Measurements from ENCODE around the gene C4orf50.

Gene C4orf50

DNA sequence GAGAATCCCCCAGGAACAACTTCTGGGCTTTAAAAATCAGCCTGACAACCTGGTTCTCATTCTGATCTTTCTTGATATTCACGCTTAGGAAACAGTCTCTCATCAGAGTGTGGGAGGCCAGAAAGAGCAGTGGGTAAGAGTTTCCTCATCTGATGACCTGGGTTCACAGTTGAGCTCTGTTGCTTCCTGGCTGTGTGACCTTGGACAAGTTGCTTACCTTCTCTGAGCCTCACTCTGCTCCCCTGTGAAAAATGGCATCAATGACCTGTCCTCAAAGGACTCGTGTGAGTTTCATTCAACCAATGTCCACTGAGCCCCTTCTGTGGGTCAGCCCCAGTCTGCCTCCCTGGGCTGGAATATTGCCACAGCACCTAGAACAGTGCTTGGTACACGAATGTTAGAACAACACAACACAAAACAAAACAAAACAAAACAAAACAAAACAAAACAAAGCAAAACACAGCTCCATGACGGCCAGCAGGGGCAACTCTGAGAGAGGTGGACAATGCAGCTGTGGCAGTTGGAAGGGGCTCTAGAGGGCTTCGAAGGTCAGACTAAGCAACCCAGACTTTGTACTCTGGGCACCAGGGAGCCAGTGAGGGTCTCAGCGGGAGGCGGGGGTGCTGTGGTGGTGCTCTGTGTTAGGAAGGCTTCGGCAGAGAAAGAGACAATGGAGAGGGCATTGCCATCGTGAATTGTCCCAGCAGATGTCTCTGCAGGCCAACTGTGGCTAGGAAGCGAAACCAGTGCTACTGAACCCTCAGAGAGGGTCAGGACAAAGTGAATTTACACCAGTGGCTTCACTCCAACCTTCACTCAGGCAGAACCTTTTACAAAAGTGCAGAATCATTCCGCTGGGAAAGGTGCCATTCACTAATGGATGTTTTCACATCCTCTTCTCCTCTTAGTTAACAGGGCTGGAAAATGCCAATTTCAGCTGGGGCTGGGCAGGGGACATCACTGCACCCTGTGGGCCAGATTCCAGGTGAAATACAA is 14.3 kb upstream of the C4orf50 start:
- no peak for TF ChIP-seq GATA1 (IDR thresholded peaks at IDR 0.05; ENCODE audit: low read depth, low read length)
- TF ChIP-seq POLR2A (IDR thresholded peaks at IDR 0.05; ENCODE audit: low read length): no peak
- DNase-seq: peak in 1 of 2 experiments; percentile 38

- DNase-seq: no peak
- TF ChIP-seq GATA1 (IDR thresholded peaks at IDR 0.05; ENCODE audit: low read depth, low read length) (no peak), POLR2A (IDR thresholded peaks at IDR 0.05; ENCODE audit: low read length) (no peak)
Measured at GRCh38 chr4:6031846-6032245, 13.6 kb upstream of the C4orf50 start.

GRCh38 chr4:6030679-6031078 is 12.4 kb upstream of the C4orf50 start:
- DNase-seq: no peak
- no peak for TF ChIP-seq GATA1 (IDR thresholded peaks at IDR 0.05; ENCODE audit: low read depth, low read length)
- no peak for TF ChIP-seq POLR2A (IDR thresholded peaks at IDR 0.05; ENCODE audit: low read length)

GRCh38 chr4:6029254-6029653 is 11.0 kb upstream of the C4orf50 start:
- TF ChIP-seq GATA1 (IDR thresholded peaks at IDR 0.05; ENCODE audit: low read depth, low read length) (no peak), POLR2A (IDR thresholded peaks at IDR 0.05; ENCODE audit: low read length) (no peak)
- DNase-seq: no peak

DNA sequence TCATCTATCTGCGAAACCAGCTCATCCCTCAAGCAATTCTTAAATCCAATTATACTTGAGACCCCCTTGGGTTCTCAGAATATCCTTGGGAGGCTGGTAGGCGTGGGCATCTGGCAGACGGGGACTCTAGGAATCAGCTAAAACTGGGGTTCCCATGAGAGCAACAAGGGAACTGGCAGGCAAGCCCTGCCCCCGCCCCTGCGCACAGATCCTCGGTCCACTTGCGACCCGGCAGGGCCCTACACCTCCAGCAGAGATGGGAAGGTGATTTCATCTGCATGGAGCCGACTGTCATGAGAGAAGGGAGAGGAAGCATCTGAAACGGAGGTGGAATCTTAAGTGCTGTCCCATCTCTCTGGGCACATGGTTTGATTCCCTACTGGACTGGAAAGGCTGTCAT is 9.9 kb upstream of the C4orf50 start:
- TF ChIP-seq POLR2A (IDR thresholded peaks at IDR 0.05; ENCODE audit: low read length) (no peak), GATA1 (IDR thresholded peaks at IDR 0.05; ENCODE audit: low read depth, low read length) (no peak)
- no peak for DNase-seq

GRCh38 chr4:6027392-6027791 is 9.2 kb upstream of the C4orf50 start:
- TF ChIP-seq POLR2A (IDR thresholded peaks at IDR 0.05; ENCODE audit: low read length) (no peak), GATA1 (IDR thresholded peaks at IDR 0.05; ENCODE audit: low read depth, low read length) (no peak)
- DNase-seq: no peak

DNA sequence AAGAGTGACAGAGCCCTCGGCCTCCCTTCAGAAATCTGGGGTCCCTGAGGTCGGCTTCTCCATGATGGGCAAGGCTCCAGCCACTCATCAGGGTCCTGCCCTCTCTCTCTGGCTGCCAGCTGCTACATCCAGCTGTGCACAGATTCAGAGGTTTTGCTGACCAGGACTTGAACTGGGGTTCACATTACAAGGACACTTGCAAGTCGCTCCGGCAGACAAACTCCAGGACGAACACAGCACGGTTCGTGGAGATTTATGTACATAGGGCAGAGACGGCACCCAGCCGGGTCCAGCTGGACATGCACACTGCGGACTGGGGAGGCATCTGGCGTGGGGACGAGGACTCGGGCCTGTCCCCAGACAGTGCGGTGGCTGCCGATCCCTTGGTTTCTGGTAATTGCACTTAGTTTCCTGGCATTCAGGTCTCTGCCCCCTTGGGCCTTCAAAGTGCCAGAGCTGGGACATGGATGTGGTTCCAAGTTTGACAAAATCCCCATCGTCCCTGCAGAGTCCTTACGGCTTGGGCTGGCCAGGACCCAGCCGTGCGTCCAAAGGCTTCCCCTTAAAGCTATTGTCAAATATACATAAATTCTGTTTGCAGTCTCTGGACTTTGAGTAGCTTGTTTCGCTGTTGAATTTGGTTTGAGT is 6.2 kb upstream of the C4orf50 start:
- DNase-seq: no peak
- no peak for TF ChIP-seq GATA1 (IDR thresholded peaks at IDR 0.05; ENCODE audit: low read depth, low read length)
- no peak for TF ChIP-seq POLR2A (IDR thresholded peaks at IDR 0.05; ENCODE audit: low read length)

- TF ChIP-seq GATA1 (IDR thresholded peaks at IDR 0.05; ENCODE audit: low read depth, low read length): no peak
- no peak for TF ChIP-seq POLR2A (IDR thresholded peaks at IDR 0.05; ENCODE audit: low read length)
- DNase-seq: no peak
Measured at GRCh38 chr4:6023731-6024130, 5.5 kb upstream of the C4orf50 start.

GRCh38 chr4:6022607-6023288 is 4.5 kb upstream of the C4orf50 start:
- DNase-seq: no peak
- TF ChIP-seq GATA1 (IDR thresholded peaks at IDR 0.05; ENCODE audit: low read depth, low read length): no peak
- TF ChIP-seq POLR2A (IDR thresholded peaks at IDR 0.05; ENCODE audit: low read length): no peak

DNA sequence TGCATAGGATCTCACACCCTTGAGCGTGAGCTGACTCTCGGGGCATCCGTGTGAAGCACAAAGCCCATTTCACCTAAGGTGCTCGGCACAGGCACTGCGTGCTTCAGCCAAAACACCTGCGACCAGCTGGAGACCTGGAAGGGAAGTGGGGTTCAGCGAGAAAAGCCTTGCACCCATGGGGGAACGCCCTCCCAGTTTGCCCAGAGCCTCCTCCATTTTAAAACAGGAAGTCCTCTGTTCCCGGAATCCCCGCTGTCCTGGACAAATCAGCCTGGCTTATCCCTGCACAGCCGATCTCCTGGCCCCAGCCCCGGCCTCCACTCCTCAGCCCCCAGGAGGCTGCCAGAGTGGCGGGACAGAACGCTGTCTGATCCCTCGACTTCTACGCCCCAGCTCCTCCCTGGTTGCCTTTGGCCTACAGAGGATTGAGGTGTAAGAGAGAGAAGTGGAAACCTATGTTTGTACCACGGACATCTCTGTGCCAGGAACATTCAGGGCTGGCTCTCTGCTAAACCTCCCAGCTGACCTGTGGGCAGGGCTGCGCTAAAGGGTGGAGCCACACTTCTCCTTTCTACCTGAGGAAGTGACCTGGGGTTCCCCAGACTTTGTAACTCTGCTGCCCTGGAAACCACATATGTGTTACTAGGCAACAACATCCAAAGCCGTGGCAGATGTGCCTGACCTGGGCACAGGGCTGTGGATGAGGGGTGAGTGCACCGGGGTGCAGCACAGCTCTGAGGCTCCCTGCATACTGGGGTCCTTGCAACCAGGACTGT is 3.8 kb upstream of the C4orf50 start:
- no peak for DNase-seq
- no peak for TF ChIP-seq POLR2A (IDR thresholded peaks at IDR 0.05; ENCODE audit: low read length)
- TF ChIP-seq GATA1 (IDR thresholded peaks at IDR 0.05; ENCODE audit: low read depth, low read length): no peak

GRCh38 chr4:6020613-6021012 is 2.4 kb upstream of the C4orf50 start:
- DNase-seq: no peak
- TF ChIP-seq GATA1 (IDR thresholded peaks at IDR 0.05; ENCODE audit: low read depth, low read length) (no peak), POLR2A (IDR thresholded peaks at IDR 0.05; ENCODE audit: low read length) (no peak)

GRCh38 chr4:6019316-6020263 is 1.4 kb upstream of the C4orf50 start:
- DNase-seq: peak; percentile 31 to 63
- TF ChIP-seq GATA1 (IDR thresholded peaks at IDR 0.05; ENCODE audit: low read depth, low read length) (no peak), POLR2A (IDR thresholded peaks at IDR 0.05; ENCODE audit: low read length) (no peak)

All from erythroblast (primary cell).